DOHH2 (cell line): Measurements from ENCODE around the gene FAM227B.

Experiments
- H3F3A ChIP-seq: fragments of 200-600 bp; sonication (generic), shearing (Covaris generic); 2 replicates; pipeline ENCODE4 v1.6.0; 2016; ENCODE audit warnings: antibody characterized with exemption, mild to moderate bottlenecking; ENCODE audit not compliant: control insufficient read depth, insufficient read depth
- H3K27ac ChIP-seq: fragments of 200-600 bp; sonication (generic); 2 replicates; pipeline ENCODE4 v1.5.1; 2014; ENCODE audit warnings: low read depth, mild to moderate bottlenecking, low read length, moderate library complexity
- H3K27me3 ChIP-seq: fragments of 200-600 bp; sonication (generic); 2 replicates; pipeline ENCODE4 v1.6.1; 2014; ENCODE audit warnings: mild to moderate bottlenecking, low read length, mixed read lengths; ENCODE audit not compliant: control insufficient read depth
- H3K36me3 ChIP-seq: fragments of 200-600 bp; sonication (generic); 2 replicates; pipeline ENCODE4 v1.6.1; 2014; ENCODE audit warnings: mild to moderate bottlenecking, low read length, moderate library complexity, mixed read lengths; ENCODE audit not compliant: control insufficient read depth
- H3K4me1 ChIP-seq: fragments of 200-600 bp; sonication (generic); 2 replicates; pipeline ENCODE4 v1.6.1; 2014; ENCODE audit warnings: mild to moderate bottlenecking, low read length, mixed read lengths; ENCODE audit not compliant: control insufficient read depth
- H3K4me2 ChIP-seq: fragments of 200-600 bp; sonication (generic); 2 replicates; pipeline ENCODE4 v1.6.0; 2014; ENCODE audit warnings: mild to moderate bottlenecking, low read length, moderate library complexity
- H3K4me3 ChIP-seq: fragments of 200-600 bp; sonication (generic); 2 replicates; pipeline ENCODE4 v1.5.1; 2014; ENCODE audit warnings: mild to moderate bottlenecking, low read length, mixed read lengths
- H3K79me2 ChIP-seq: fragments of 200-600 bp; sonication (generic); 2 replicates; pipeline ENCODE4 v1.6.1; 2014; ENCODE audit warnings: mild to moderate bottlenecking, low read length, mixed read lengths; ENCODE audit not compliant: control insufficient read depth
- H3K9me2 ChIP-seq: fragments of 200-600 bp; sonication (generic); replicated peaks from 2 replicates; pipeline ENCODE4 v1.6.1; 2014; ENCODE audit warnings: mild to moderate bottlenecking, low read length, mixed read lengths; ENCODE audit not compliant: control insufficient read depth
- H3K9me3 ChIP-seq: fragments of 200-600 bp; sonication (generic); 2 replicates; pipeline ENCODE4 v1.6.1; 2014; ENCODE audit warnings: antibody characterized with exemption, low read length, mixed read lengths; ENCODE audit not compliant: control insufficient read depth, insufficient read depth
- H4K20me1 ChIP-seq: fragments of 200-600 bp; sonication (generic); 2 replicates; pipeline ENCODE4 v1.6.0; 2014; ENCODE audit warnings: low read depth, mild to moderate bottlenecking, antibody characterized with exemption, low read length, moderate library complexity; ENCODE audit not compliant: control insufficient read depth, insufficient read depth
- EZH2phosphoT487 ChIP-seq: fragments of 200-600 bp; sonication (generic); IDR thresholded peaks from 2 replicates; pipeline ENCODE4 v1.6.1; 2017; ENCODE audit warnings: borderline replicate concordance, mild to moderate bottlenecking, antibody characterized with exemption, low read length, moderate library complexity, mixed read lengths
- TF ChIP-seq, protein P1 (sequence below): fragments of 200-600 bp; sonication (generic); IDR thresholded peaks from one replicate; pipeline ENCODE4 v1.5.1; 2014; ENCODE audit warnings: antibody characterized with exemption, mild to moderate bottlenecking, low read depth, low read length; ENCODE audit not compliant: poor library complexity, severe bottlenecking

The FAM227B gene

DNA sequence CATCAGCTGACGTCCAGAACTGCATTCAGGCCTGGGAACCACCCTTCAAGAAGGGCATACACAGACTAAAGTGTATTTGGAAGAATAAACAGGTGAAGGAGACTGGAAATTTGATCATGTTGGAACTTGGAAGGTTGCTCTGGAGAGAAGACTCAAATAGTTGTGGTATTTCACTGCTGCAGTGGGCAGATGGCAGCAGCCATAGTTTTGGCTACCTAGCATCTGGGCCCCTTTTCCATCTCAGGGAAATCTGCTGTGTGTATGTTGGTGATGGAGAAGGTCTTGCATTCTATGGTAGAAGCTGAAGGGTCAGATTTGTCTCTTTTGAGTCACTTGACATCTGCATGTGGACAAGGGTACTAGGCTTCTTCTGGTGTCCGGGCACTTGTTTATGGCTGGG, 311.9 kb downstream of the FAM227B start:
- Histone ChIP-seq H4K20me1 (no peaks in the 10 kb centered on the region), H3K4me1 (no peaks in the 10 kb centered on the region), H3K79me2 (no peaks in the 10 kb centered on the region), H3K9me2 (no peaks in the 10 kb centered on the region), H3K4me3 (no peak overlapping the region), H3F3A (no peaks in the 10 kb centered on the region), H3K27me3 (no peaks in the 10 kb centered on the region), H3K9me3 (no peaks in the 10 kb centered on the region), H3K36me3 (peaks cover 17% of the 10 kb centered on the region), H3K27ac (no peak overlapping the region), H3K4me2 (no peak overlapping the region)
- no peak for TF ChIP-seq EZH2phosphoT487
- TF ChIP-seq, protein P1, sequence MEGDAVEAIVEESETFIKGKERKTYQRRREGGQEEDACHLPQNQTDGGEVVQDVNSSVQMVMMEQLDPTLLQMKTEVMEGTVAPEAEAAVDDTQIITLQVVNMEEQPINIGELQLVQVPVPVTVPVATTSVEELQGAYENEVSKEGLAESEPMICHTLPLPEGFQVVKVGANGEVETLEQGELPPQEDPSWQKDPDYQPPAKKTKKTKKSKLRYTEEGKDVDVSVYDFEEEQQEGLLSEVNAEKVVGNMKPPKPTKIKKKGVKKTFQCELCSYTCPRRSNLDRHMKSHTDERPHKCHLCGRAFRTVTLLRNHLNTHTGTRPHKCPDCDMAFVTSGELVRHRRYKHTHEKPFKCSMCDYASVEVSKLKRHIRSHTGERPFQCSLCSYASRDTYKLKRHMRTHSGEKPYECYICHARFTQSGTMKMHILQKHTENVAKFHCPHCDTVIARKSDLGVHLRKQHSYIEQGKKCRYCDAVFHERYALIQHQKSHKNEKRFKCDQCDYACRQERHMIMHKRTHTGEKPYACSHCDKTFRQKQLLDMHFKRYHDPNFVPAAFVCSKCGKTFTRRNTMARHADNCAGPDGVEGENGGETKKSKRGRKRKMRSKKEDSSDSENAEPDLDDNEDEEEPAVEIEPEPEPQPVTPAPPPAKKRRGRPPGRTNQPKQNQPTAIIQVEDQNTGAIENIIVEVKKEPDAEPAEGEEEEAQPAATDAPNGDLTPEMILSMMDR = no peak

DNA sequence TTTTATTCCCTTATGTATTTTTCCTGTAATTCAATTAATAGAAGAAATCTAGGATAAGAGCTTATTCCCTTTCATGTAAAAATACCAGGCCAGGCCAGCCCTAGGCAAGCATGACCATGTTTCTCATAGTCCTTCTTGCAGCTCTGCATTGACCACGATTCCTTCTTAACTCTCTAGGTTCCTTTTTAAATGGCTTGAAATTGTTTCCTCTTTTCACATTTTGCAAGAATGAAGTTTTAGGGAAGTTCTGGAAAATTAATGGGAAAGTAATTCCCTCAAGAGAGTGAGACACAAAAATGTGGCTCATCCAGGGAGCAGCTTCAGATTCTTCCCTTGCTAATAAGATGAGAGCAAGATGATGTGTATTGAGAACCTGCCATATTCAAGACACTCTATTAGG, 314.1 kb downstream of the FAM227B start:
- Histone ChIP-seq H3K4me1 (no peaks in the 10 kb centered on the region), H3F3A (no peaks in the 10 kb centered on the region), H3K27ac (no peak overlapping the region), H3K36me3 (peaks cover 17% of the 10 kb centered on the region), H3K9me3 (no peaks in the 10 kb centered on the region), H3K27me3 (no peaks in the 10 kb centered on the region), H3K9me2 (no peaks in the 10 kb centered on the region), H4K20me1 (no peaks in the 10 kb centered on the region), H3K4me3 (no peak overlapping the region), H3K4me2 (no peak overlapping the region), H3K79me2 (no peaks in the 10 kb centered on the region)
- TF ChIP-seq EZH2phosphoT487 = no peak

DNA sequence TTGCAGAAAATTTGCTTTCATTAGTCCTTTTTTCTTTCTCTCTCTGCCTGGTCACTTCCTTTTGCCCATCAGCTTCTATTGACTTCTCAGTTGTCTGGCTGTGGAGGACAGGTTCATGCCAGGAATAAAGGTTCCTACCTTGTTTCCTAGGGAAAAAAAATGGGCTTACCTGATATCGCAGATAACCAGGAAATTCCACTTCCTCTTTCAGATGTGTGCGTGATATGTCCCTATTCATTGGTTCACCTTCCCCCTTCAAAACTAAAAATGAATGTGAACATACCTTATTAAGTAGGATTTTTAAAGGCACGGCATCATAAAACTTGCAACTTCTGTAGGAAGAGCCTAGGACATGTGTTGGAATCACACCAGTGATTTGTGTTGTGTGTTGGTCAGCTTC, 317.6 kb downstream of the FAM227B start:
- Histone ChIP-seq H3K27ac (no peak overlapping the region), H3F3A (no peaks in the 10 kb centered on the region)
- TF ChIP-seq, protein P1 = no peak
- TF ChIP-seq EZH2phosphoT487 = no peak

DNA sequence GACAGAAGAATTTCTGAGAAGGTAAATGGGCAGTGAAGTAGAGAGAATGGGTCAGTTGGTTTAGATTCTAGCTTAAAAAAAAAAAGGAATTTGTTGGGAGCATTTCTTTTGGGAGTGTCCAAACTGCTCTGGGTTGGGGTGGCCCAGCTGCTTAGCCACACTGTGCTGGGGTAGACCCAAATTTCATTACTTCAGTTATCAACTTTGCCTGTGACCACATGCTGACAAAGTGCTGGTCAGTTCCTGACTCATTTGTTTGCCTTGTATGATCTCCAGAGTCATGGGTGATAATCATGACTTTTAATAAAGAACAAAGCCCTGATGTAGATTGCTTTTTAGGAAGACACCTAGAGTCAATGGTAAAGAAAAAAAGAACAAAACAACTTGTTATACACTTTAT, 319.1 kb downstream of the FAM227B start:
- H4K20me1 ChIP-seq = no peaks in the 10 kb centered on the region
- H3K9me3 ChIP-seq = no peaks in the 10 kb centered on the region
- no peak overlapping the region for H3K4me2 ChIP-seq
- no peaks in the 10 kb centered on the region for H3F3A ChIP-seq
- H3K79me2 ChIP-seq = 0 out of 2 replicates have a peak, but pooled peaks cover 3% of the 10 kb centered on the region
- TF ChIP-seq, protein P1 = no peak
- TF ChIP-seq EZH2phosphoT487 = no peak
- peaks cover 13% of the 10 kb centered on the region for H3K36me3 ChIP-seq
- H3K9me2 ChIP-seq = no peaks in the 10 kb centered on the region
- H3K27me3 ChIP-seq = no peaks in the 10 kb centered on the region
- H3K4me1 ChIP-seq = no peaks in the 10 kb centered on the region
- no peak overlapping the region for H3K27ac ChIP-seq
- H3K4me3 ChIP-seq = no peak overlapping the region

More for the DNA sequence above, 317.6 kb downstream of the FAM227B start:
- Histone ChIP-seq H3K9me2 (no peaks in the 10 kb centered on the region), H3K27me3 (no peaks in the 10 kb centered on the region), H3K9me3 (no peaks in the 10 kb centered on the region), H3K4me3 (no peak overlapping the region), H3K4me2 (no peak overlapping the region), H4K20me1 (no peaks in the 10 kb centered on the region), H3K36me3 (peaks cover 13% of the 10 kb centered on the region), H3K79me2 (0 out of 2 replicates have a peak, but pooled peaks cover 3% of the 10 kb centered on the region), H3K4me1 (no peaks in the 10 kb centered on the region)
